ENCODE data around the gene TMEM179.

TMEM179 gene

GRCh38 chr14:104650057-104650980, 45.7 kb upstream of the TMEM179 start:
- H3K4me3 ChIP-seq (ENCODE audit: low read depth, low read length): peak overlapping the region; percentile 56

GRCh38 chr14:104647467-104648043, 43.0 kb upstream of the TMEM179 start:
- no peak for TF ChIP-seq CTCF (IDR thresholded peaks at IDR 0.05; ENCODE audit: low read depth, low read length)
- no peak overlapping the region for H3K4me3 ChIP-seq (ENCODE audit: low read depth, low read length)

More at GRCh38 chr14:104650057-104650980, 45.7 kb upstream of the TMEM179 start:
- TF ChIP-seq CTCF (IDR thresholded peaks at IDR 0.05; ENCODE audit: low read depth, low read length): peak; percentile 99

GRCh38 chr14:104644656-104645378, 40.2 kb upstream of the TMEM179 start:
- H3K4me3 ChIP-seq (ENCODE audit: low read depth, low read length): no peak overlapping the region

GRCh38 chr14:104644091-104644635, 39.6 kb upstream of the TMEM179 start:
- no peak for TF ChIP-seq CTCF (IDR thresholded peaks at IDR 0.05; ENCODE audit: low read depth, low read length)

More at GRCh38 chr14:104644656-104645378, 40.2 kb upstream of the TMEM179 start:
- no peak for TF ChIP-seq CTCF (IDR thresholded peaks at IDR 0.05; ENCODE audit: low read depth, low read length)

GRCh38 chr14:104643306-104643705, 38.7 kb upstream of the TMEM179 start:
- no peak for TF ChIP-seq CTCF (IDR thresholded peaks at IDR 0.05; ENCODE audit: low read depth, low read length)
- no peak overlapping the region for H3K4me3 ChIP-seq (ENCODE audit: low read depth, low read length)

More at GRCh38 chr14:104644091-104644635, 39.6 kb upstream of the TMEM179 start:
- no peak overlapping the region for H3K4me3 ChIP-seq (ENCODE audit: low read depth, low read length)

- no peak for TF ChIP-seq CTCF (IDR thresholded peaks at IDR 0.05; ENCODE audit: low read depth, low read length)
- H3K4me3 ChIP-seq (ENCODE audit: low read depth, low read length): no peak overlapping the region
Measured at GRCh38 chr14:104642540-104642868, 37.9 kb upstream of the TMEM179 start.
